HepG2 (cell line): Measurements from ENCODE around the gene SPSB1.

Experiments
- ATF3 ChIP-seq: sonication (generic); formaldehyde crosslinking; IDR thresholded peaks from 2 replicates; pipeline ENCODE4 v1.4.0; 2020; ENCODE audit warnings: missing genetic modification reagents
- CC2D1A ChIP-seq: sonication (generic); formaldehyde crosslinking; IDR thresholded peaks from 2 replicates; pipeline ENCODE4 v1.8.1; 2023; ENCODE audit warnings: mild to moderate bottlenecking, missing genetic modification reagents
- NFRKB ChIP-seq: fragments of 450-650 bp; IDR thresholded peaks from 2 replicates; pipeline ENCODE4 v1.6.1; 2017
- TAF15 ChIP-seq: fragments of 200-400 bp; formaldehyde crosslinking; IDR thresholded peaks from one replicate; pipeline ENCODE4 v1.6.1; 2018; ENCODE audit warnings: mild to moderate bottlenecking, low read depth, low read length; ENCODE audit not compliant: poor library complexity, severe bottlenecking
- ZNF317 ChIP-seq: sonication (generic); formaldehyde crosslinking; IDR thresholded peaks from 2 replicates; pipeline ENCODE4 v1.5.0; 2020; ENCODE audit warnings: mild to moderate bottlenecking, missing genetic modification reagents
- TF ChIP-seq, protein P1 (sequence below), 2 experiments: sonication (generic) in 1 of 2; formaldehyde crosslinking in 1 of 2; IDR thresholded peaks; 2 replicates each; pipeline versions ENCODE4 v1.5.1 to v1.6.1; 2011 to 2020; ENCODE audit warnings: borderline replicate concordance in 1 of 2, low read depth in 1 of 2, low read length in 1 of 2, mild to moderate bottlenecking in 1 of 2, missing genetic modification reagents in 1 of 2, moderate library complexity in 1 of 2

- TF ChIP-seq NFRKB: no peak
- no peak for TF ChIP-seq ATF3 (CRISPR knock-in tag)
- TF ChIP-seq CC2D1A (CRISPR knock-in tag): no peak
- TF ChIP-seq, protein P1, sequence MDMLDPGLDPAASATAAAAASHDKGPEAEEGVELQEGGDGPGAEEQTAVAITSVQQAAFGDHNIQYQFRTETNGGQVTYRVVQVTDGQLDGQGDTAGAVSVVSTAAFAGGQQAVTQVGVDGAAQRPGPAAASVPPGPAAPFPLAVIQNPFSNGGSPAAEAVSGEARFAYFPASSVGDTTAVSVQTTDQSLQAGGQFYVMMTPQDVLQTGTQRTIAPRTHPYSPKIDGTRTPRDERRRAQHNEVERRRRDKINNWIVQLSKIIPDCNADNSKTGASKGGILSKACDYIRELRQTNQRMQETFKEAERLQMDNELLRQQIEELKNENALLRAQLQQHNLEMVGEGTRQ (IDR thresholded peaks at IDR 0.05; ENCODE audit: low read depth, low read length): no peak
- TF ChIP-seq, protein P1 (CRISPR knock-in tag; IDR thresholded peaks at IDR 0.05; ENCODE audit: borderline replicate concordance): no peak
- TF ChIP-seq TAF15: no peak
- TF ChIP-seq ZNF317 (CRISPR knock-in tag): no peak
These were observed 19.6 kb downstream of the SPSB1 start for GRCh38 chr1:9312168-9312720.
